ENCODE data around the gene COL17A1.
A peak's percentile ranks its signal among the peaks of the same experiment; 100 is the strongest.

The COL17A1 gene

GRCh38 chr10:104049504-104050250 lies 36.0 kb downstream of the COL17A1 start:
- DNase-seq, result no peak

DNA sequence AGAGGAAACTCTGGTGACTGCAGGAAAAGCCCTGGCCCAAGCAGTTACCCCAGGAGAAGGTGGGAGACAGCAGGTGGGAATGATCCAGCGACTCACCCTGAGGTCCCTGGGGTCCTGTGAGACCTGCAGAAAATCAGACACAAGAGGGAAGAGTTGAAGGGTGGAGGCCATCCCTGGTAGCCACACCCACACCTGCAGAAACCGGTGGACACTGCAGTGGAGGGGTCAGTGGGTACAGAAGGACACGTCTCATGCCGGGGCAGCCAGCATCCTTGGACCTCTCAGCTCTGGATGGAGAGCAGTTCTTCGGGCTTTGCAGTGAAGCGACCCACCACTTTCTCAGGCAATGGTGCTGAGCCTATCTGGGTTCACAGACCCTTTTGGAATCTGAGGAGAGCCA lies 39.0 kb downstream of the COL17A1 start:
- DNase-seq, result no peak

- peak; percentile 26 to 33 for DNase-seq
Observed at GRCh38 chr10:104045151-104046089, 40.3 kb downstream of the COL17A1 start.

DNA sequence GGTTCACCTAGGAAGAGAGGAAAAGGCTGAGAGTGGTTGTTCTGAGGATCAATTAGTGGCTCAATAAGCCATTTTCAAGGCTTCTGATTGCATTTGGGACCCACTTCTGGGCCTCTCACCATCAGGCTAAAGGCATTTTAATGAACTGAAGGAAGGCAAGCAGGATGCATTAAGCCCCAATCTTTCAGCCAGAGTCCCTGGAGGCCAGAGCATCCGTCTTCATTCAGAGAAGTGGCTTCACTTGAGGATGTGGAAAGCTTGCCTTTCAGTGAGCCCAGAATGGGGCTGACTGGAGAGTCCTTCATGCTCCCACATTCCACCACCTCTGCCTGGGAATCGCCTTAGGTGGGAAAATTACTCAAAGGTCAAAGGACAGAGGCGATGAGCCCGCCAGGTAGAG lies 41.8 kb downstream of the COL17A1 start:
- no peak for DNase-seq

DNA sequence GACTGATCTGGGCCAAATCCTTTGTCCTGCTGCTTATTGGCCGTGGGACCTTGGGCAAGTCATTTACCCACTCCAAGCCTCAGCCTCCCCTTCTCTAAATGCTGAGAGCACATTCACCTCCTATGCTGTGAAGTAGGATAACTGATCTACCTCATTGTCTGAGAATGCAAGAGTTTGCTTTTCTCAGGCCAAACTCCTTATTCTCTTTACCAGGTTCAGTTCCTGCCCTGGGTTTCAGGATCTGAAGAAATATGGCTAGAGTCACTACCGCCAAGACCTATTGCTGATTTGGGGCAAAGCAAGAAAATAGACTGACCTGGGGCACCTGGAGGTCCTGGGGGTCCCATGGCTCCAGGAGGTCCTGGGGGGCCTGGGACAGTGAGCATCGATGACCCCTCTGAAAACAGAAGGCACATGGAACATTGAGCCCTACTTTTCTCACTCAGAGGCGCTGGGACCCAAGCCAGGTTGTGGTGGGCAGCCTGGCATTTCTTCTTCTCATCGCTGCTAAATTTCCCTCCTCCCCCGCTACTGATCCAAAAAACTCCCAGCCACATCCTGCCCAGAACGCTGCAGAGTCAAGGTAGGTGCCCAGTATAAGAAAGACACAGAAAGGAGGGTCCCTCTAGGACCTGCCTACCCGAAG lies 42.4 kb downstream of the COL17A1 start:
- no peak for DNase-seq

DNA sequence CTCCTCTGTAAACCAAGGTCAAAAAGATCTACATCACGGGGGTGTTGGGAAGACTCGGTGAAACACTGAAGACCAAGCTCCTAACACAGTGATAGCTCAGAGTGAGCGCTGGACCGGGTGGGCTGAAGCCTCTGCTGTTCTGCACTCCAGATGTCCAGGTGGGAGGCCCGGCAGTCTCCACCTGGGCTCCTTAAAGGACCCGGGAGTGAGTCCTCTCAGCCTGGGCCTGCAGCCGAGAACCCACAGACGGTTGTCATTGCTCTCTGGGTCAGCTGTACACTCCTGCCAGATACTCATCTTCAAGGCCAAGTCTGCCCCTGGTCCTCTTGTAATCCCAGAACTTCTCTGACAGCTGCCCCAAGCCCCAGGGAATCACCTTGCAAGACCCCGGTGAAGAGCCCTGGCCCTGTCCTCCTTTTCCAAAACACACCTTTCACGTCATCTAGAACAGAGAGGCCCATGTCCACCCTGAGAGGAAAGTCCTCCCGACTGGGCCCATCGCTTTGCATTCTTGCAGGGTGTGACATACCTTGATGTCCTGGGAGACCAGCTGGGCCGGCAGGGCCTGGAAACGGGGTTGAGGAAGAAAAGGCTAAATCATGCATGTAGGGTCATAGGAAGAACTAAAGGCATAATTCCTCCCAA lies 43.7 kb downstream of the COL17A1 start:
- DNase-seq, result no peak

- no peak for DNase-seq
Observed at GRCh38 chr10:104040862-104041789, 44.6 kb downstream of the COL17A1 start.

- DNase-seq, result no peak
Observed at GRCh38 chr10:104040382-104040781, 45.3 kb downstream of the COL17A1 start.

GRCh38 chr10:104038958-104039752 lies 46.5 kb downstream of the COL17A1 start:
- DNase-seq, result no peak

- DNase-seq, result no peak
Observed at GRCh38 chr10:104038537-104038936, 47.1 kb downstream of the COL17A1 start.

- DNase-seq, result no peak
Observed at GRCh38 chr10:104037261-104037951, 48.3 kb downstream of the COL17A1 start.

GRCh38 chr10:104036518-104037260 lies 49.0 kb downstream of the COL17A1 start:
- no peak for DNase-seq

- DNase-seq, result no peak
Observed at GRCh38 chr10:104036069-104036384, 49.7 kb downstream of the COL17A1 start.

DNA sequence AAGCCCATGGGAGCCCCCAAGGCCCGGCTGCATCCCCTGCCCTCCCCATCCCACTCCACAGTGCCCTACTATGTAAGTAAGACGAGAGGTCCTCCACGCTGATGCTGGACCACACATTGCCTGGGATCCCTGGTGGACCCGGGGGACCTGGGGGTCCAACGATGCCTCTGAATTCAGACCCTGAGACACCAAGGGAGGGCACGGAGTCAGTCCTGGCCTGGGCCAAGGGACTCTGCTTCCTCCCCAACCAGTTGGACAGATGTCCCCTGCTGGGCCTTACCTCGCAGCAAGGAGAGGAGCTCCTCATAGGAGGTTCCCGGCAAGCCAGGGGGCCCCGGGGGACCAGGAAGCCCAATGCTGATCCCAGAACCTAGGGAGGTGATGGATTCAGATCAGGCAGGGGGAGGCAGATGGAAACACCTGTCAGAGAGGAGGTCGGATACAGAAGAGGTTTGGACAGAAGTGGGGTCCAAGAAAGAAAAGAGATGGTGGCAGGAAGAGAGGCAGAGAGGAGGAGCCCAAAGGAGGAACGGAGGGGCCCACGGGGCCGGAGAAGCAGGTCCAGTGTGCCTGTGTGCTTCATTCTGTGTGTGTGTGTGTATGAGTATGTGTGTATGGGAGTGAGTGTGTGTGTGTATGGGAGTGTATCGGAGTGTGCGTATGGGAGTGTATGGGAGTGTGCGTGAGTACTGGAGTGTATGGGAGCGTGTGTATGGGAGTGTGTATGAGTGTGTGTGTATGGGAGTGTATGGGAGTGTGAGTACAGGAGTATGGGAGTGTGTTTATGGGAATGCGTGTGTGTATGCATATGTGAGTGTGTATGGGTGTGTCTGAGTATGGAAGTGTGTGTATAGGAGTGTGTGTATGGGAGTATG lies 50.2 kb downstream of the COL17A1 start:
- DNase-seq, result no peak

- DNase-seq, result no peak
Observed at GRCh38 chr10:104034401-104035193, 51.1 kb downstream of the COL17A1 start.

DNA sequence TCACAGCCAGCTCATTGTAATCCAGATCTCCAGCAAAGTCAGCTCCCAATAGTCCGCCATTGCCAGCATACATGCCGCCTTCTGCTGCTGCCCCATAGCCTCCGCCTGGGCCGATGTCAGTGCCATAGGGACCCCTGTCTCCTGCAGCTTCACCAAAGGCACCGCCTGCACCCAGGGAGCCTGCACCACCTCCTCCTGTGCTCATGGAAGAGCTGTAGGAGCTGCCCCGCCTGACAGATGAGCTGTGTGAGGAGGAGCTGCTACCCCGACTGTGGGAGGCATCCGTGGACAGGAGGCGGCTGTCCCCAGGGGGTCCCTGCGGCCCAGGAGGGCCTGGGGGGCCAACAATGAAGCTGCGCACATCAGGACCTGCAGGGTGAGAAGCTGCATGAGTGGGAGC lies 51.7 kb downstream of the COL17A1 start:
- DNase-seq, result no peak

GRCh38 chr10:104033401-104033930 lies 52.2 kb downstream of the COL17A1 start:
- DNase-seq, result no peak
